Urinary bladder (tissue), 4 donors: ENCODE measurements around the gene SMG5. TPM values are rescaled to one million over a fixed set of nuclear protein-coding genes. Genes with fewer than 3 reads are reported as not detected.

Experiments used
- DNase-seq: peaks from one replicate; pipeline ENCODE4 v3.0.0-alpha.2; 2015; ENCODE audit errors: extremely low spot score
- H3K27ac ChIP-seq: one replicate; pipeline ENCODE4 v1.5.1; 2013; ENCODE audit warnings: low read depth, mild to moderate bottlenecking, moderate library complexity
- H3K36me3 ChIP-seq: one replicate; pipeline ENCODE4 v1.6.1; 2013; ENCODE audit warnings: mild to moderate bottlenecking, moderate library complexity; ENCODE audit not compliant: insufficient read depth
- H3K4me1 ChIP-seq: one replicate; pipeline ENCODE4 v1.6.1; 2013; ENCODE audit warnings: mild to moderate bottlenecking, moderate library complexity; ENCODE audit not compliant: insufficient read depth
- H3K4me3 ChIP-seq: one replicate; pipeline ENCODE4 v1.5.1; 2013; ENCODE audit warnings: low read depth, low read length
- WGBS: extraction: QIAGEN DNeasy Blood & Tissue Kit; methylation state at CpG from one replicate; pipeline ENCODE4 v1.1.7; 2013; 5-methylcytosine and 5-hydroxymethylcytosine counted together
- polyA plus RNA-seq: library from polyadenylated mRNA; stranded (reverse); fragments of 200-250 nt; gene quantifications from one replicate; pipeline ENCODE4 v1.2.3, GENCODE V29; 2013
- total RNA-seq: library from RNA; depleted of rRNA; stranded (reverse); fragments of >200 nt; gene quantifications from one replicate; pipeline ENCODE4 v1.2.3, GENCODE V29; 2014
- donor health status: healthy with polysubstance abuse.
- donor health status: healthy.

Gene SMG5
- total and polyA plus RNA-seq, 2 donors, result 33.3 to 47.3 TPM

GRCh38 chr1:156266051-156266450, 16.6 kb downstream of the SMG5 start:
- no peaks in the 10 kb centered on the region for H3K4me1 ChIP-seq
- H3K27ac ChIP-seq, result no peak overlapping the region
- no peak overlapping the region for H3K4me3 ChIP-seq
- DNase-seq, result no peak
- H3K36me3 ChIP-seq, result peaks cover 11% of the 10 kb centered on the region
- 92% methylated on average over 13 of the region's 13 CpGs for WGBS

- Histone ChIP-seq H3K36me3 (peaks cover 26% of the 10 kb centered on the region), H3K4me3 (no peak overlapping the region), H3K4me1 (no peaks in the 10 kb centered on the region), H3K27ac (no peak overlapping the region)
- 92% methylated on average over 9 of the region's 9 CpGs for WGBS
- no peak for DNase-seq
These were observed 19.4 kb downstream of the SMG5 start for GRCh38 chr1:156263288-156263655.

- no peak for DNase-seq
- Histone ChIP-seq H3K27ac (no peak overlapping the region), H3K4me1 (no peaks in the 10 kb centered on the region), H3K36me3 (peaks cover 31% of the 10 kb centered on the region), H3K4me3 (no peak overlapping the region)
- 84% methylated on average over 9 of the region's 9 CpGs for WGBS
These were observed 20.0 kb downstream of the SMG5 start for GRCh38 chr1:156262461-156263287.

- WGBS, result 92% methylated on average over 2 of the region's 2 CpGs
- H3K36me3 ChIP-seq, result peaks cover 25% of the 10 kb centered on the region
These were observed 21.7 kb downstream of the SMG5 start for GRCh38 chr1:156260896-156261295.

GRCh38 chr1:156259805-156260204, 22.8 kb downstream of the SMG5 start:
- no peak overlapping the region for H3K27ac ChIP-seq
- H3K4me3 ChIP-seq, result no peak overlapping the region
- no peaks in the 10 kb centered on the region for H3K4me1 ChIP-seq
- WGBS, result 42% methylated on average over 3 of the region's 3 CpGs
- no peak for DNase-seq
- H3K36me3 ChIP-seq, result peaks cover 22% of the 10 kb centered on the region

More at GRCh38 chr1:156260896-156261295, 21.7 kb downstream of the SMG5 start:
- DNase-seq, result no peak
- Histone ChIP-seq H3K27ac (no peak overlapping the region), H3K4me1 (no peaks in the 10 kb centered on the region), H3K4me3 (no peak overlapping the region)

GRCh38 chr1:156258859-156259258, 23.8 kb downstream of the SMG5 start:
- Histone ChIP-seq H3K36me3 (peaks cover 22% of the 10 kb centered on the region), H3K4me3 (no peak overlapping the region), H3K4me1 (no peaks in the 10 kb centered on the region), H3K27ac (no peak overlapping the region)
- DNase-seq, result no peak
- WGBS, result 94% methylated on average over 8 of the region's 8 CpGs

GRCh38 chr1:156257711-156258110, 24.9 kb downstream of the SMG5 start:
- Histone ChIP-seq H3K27ac (no peak overlapping the region), H3K36me3 (peaks cover 21% of the 10 kb centered on the region), H3K4me1 (no peaks in the 10 kb centered on the region), H3K4me3 (no peak overlapping the region)
- no peak for DNase-seq
- 87% methylated on average over 2 of the region's 2 CpGs for WGBS

GRCh38 chr1:156253634-156254033, 29.0 kb downstream of the SMG5 start:
- 90% methylated on average over 3 of the region's 3 CpGs for WGBS
- no peak for DNase-seq
- Histone ChIP-seq H3K27ac (no peak overlapping the region), H3K4me1 (no peaks in the 10 kb centered on the region), H3K4me3 (no peak overlapping the region), H3K36me3 (peaks cover 6% of the 10 kb centered on the region)

- Histone ChIP-seq H3K36me3 (no peaks in the 10 kb centered on the region), H3K4me1 (no peaks in the 10 kb centered on the region), H3K4me3 (no peak overlapping the region), H3K27ac (no peak overlapping the region)
- DNase-seq, result peak; percentile 57
- WGBS, result 45% methylated on average over 3 of the region's 3 CpGs
These were observed 31.1 kb downstream of the SMG5 start for GRCh38 chr1:156251527-156251926.

- WGBS, result 87% methylated on average over 5 of the region's 5 CpGs
- no peaks in the 10 kb centered on the region for H3K4me1 ChIP-seq
- no peak overlapping the region for H3K27ac ChIP-seq
- no peak overlapping the region for H3K4me3 ChIP-seq
- no peak for DNase-seq
- H3K36me3 ChIP-seq, result no peaks in the 10 kb centered on the region
These were observed 33.0 kb downstream of the SMG5 start for GRCh38 chr1:156249593-156249992.

GRCh38 chr1:156248323-156248683, 34.3 kb downstream of the SMG5 start:
- H3K36me3 ChIP-seq, result no peaks in the 10 kb centered on the region
- H3K4me1 ChIP-seq, result no peaks in the 10 kb centered on the region
- no peak overlapping the region for H3K27ac ChIP-seq
- 80% methylated on average over 4 of the region's 4 CpGs for WGBS
- DNase-seq, result no peak
- no peak overlapping the region for H3K4me3 ChIP-seq

GRCh38 chr1:156247460-156248322, 34.9 kb downstream of the SMG5 start, which contains the start of gene PAQR6:
TSS of gene PAQR6 (minus strand) at chr1:156248056. CDS start at chr1:156246731, 1,325 bp downstream.
- no peak for DNase-seq
- H3K4me3 ChIP-seq, result no peak within 1 kb of the TSS
- H3K36me3 ChIP-seq, result no peaks in the 10 kb centered on the region
- 41% methylated on average over 16 of the region's 16 CpGs for WGBS
- no peaks in the 10 kb centered on the region for H3K4me1 ChIP-seq
- H3K27ac ChIP-seq, result no peak within 1 kb of the TSS

- no peaks in the 10 kb centered on the region for H3K4me1 ChIP-seq
- DNase-seq, result no peak
- no peaks in the 10 kb centered on the region for H3K36me3 ChIP-seq
- WGBS, result 45% methylated on average over 16 of the region's 16 CpGs
- H3K4me3 ChIP-seq, result no peak overlapping the region
- H3K27ac ChIP-seq, result no peak overlapping the region
These were observed 35.7 kb downstream of the SMG5 start for GRCh38 chr1:156246781-156247459.
